GM20431 (cell line): ENCODE results near the gene AP1G2.
"Not testable (repeated sequence)": the region's sequence is repeated elsewhere in the genome, so short reads cannot be mapped to it uniquely, and the experiment has no call there.

ENCODE experiments used
- in situ Hi-C: fragments of 300-500 bp; cut with MseI, MboI; formaldehyde crosslinking; loops from one replicate; pipeline ENCODE4 v1.15.0; 2020; ENCODE audit warnings: low sequenced_read_pairs; ENCODE audit not compliant: unreplicated experiment

AP1G2 gene

GRCh38 chr14:23567186-23568020 lies at the start of gene AP1G2:
Gene AP1G2 (minus strand): TSS chr14:23567791. CDS start chr14:23567314, 477 bp downstream.
- in situ Hi-C loops: loop anchor here (10.0 kb wide), 1 partner anchor 93 kb away; no protein-coding TSS in a partner anchor

- in situ Hi-C loops: no loop called here
These were observed 48.3 kb upstream of the AP1G2 start for GRCh38 chr14:23615856-23616255.

- in situ Hi-C loops: no loop called here
These were observed 46.8 kb upstream of the AP1G2 start for GRCh38 chr14:23614395-23614828.

- in situ Hi-C loops: no loop called here
These were observed 45.9 kb upstream of the AP1G2 start for GRCh38 chr14:23613242-23614070.

- in situ Hi-C loops: no loop called here
These were observed 45.2 kb upstream of the AP1G2 start for GRCh38 chr14:23612802-23613201.

- in situ Hi-C loops: no loop called here
These were observed 44.8 kb upstream of the AP1G2 start for GRCh38 chr14:23612354-23612732.

GRCh38 chr14:23610815-23611289 lies 43.3 kb upstream of the AP1G2 start:
- in situ Hi-C loops: no loop called here

GRCh38 chr14:23610090-23610814 lies 42.7 kb upstream of the AP1G2 start:
- in situ Hi-C loops: no loop called here

- in situ Hi-C loops: not testable (repeated sequence)
These were observed 42.0 kb upstream of the AP1G2 start for GRCh38 chr14:23609411-23610089.

GRCh38 chr14:23609001-23609400 lies 41.4 kb upstream of the AP1G2 start:
- in situ Hi-C loops: no loop called here

GRCh38 chr14:23608454-23608853 lies 40.9 kb upstream of the AP1G2 start:
- in situ Hi-C loops: no loop called here

GRCh38 chr14:23605931-23606585 lies 38.5 kb upstream of the AP1G2 start:
- in situ Hi-C loops: no loop called here

- in situ Hi-C loops: no loop called here
These were observed 37.1 kb upstream of the AP1G2 start for GRCh38 chr14:23604675-23605170.

GRCh38 chr14:23604148-23604547 lies 36.6 kb upstream of the AP1G2 start:
- in situ Hi-C loops: no loop called here

GRCh38 chr14:23603103-23603502 lies 35.5 kb upstream of the AP1G2 start:
- in situ Hi-C loops: no loop called here

- in situ Hi-C loops: no loop called here
These were observed 34.8 kb upstream of the AP1G2 start for GRCh38 chr14:23602181-23603095.

- in situ Hi-C loops: no loop called here
These were observed 34.2 kb upstream of the AP1G2 start for GRCh38 chr14:23601845-23602180.

- in situ Hi-C loops: no loop called here
These were observed 33.8 kb upstream of the AP1G2 start for GRCh38 chr14:23601424-23601823.
